ENCODE results near the gene SLC16A11.
"Not testable (repeated sequence)": the region's sequence is repeated elsewhere in the genome, so short reads cannot be mapped to it uniquely, and the experiment has no call there.

SLC16A11 gene

GRCh38 chr17:7043497-7044198 lies at the start of gene SLC16A11:
SLC16A11 (minus strand) TSS chr17:7044092; CDS start chr17:7043513, 579 bp downstream.
- no peak for DNase-seq (ENCODE audit: low spot score)

GRCh38 chr17:7091311-7092005 lies 47.6 kb upstream of the SLC16A11 start:
- DNase-seq (ENCODE audit: low spot score), result not testable (repeated sequence)

DNA sequence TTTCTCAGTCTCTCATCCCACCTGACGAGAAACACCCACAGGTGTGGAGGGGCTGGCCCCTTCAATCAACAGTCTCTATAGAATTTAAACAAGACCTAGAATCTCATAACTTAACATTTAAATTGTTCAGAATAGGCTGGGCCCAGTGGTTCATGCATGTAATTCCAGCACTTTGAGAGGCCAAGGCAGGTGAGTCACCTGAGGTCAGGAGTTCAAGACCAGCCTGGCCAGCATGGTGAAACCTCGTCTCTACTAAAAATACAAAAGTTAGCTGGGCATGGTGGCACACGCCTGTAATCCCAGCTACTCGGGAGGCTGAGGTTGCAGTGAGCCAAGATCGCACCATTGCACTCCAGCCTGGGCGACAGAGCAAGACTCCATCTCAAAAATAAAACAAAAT lies 45.7 kb upstream of the SLC16A11 start:
- DNase-seq (ENCODE audit: low spot score), result not testable (repeated sequence)

GRCh38 chr17:7088442-7088841 lies 44.5 kb upstream of the SLC16A11 start:
- DNase-seq (ENCODE audit: low spot score), result not testable (repeated sequence)

DNA sequence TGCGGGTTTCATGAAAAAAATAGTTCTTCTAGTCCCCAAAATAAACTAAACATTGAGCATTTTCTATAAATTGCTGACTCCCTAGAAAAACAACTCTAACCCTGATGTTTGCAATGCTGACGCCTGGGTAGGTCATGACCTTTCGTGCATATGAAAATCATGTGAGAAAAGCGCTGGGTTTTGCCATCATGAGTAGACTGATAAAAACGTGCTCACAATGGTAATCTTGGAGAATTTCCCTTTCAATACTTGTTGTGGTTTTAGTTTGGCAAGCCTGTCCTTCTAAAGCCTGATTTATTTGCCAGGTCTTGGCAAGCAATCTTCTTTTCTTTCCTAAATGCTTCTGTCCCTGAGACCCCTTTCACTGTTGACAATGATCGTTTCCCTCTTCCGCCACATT lies 40.2 kb upstream of the SLC16A11 start:
- DNase-seq (ENCODE audit: low spot score), result no peak

DNA sequence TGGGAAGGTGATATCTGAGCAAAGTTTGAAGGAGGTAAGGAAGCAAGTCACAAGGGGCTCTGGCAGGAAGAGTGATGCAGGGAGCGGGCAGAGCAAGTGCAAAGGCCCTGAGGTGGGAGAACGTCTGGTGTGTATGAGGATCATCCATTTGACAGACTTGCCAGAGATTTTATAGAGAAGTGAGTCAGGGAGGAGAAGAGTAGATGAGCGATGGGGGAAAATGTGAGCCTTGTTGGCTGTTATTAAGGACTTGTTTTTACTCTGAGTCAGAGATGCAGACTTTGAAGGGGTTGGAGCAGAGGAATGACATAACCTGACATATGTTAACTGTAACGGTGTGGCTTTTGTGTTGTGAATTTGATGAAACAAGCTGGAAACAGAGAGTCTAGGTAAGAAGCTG lies 39.7 kb upstream of the SLC16A11 start:
- DNase-seq (ENCODE audit: low spot score), result no peak

DNA sequence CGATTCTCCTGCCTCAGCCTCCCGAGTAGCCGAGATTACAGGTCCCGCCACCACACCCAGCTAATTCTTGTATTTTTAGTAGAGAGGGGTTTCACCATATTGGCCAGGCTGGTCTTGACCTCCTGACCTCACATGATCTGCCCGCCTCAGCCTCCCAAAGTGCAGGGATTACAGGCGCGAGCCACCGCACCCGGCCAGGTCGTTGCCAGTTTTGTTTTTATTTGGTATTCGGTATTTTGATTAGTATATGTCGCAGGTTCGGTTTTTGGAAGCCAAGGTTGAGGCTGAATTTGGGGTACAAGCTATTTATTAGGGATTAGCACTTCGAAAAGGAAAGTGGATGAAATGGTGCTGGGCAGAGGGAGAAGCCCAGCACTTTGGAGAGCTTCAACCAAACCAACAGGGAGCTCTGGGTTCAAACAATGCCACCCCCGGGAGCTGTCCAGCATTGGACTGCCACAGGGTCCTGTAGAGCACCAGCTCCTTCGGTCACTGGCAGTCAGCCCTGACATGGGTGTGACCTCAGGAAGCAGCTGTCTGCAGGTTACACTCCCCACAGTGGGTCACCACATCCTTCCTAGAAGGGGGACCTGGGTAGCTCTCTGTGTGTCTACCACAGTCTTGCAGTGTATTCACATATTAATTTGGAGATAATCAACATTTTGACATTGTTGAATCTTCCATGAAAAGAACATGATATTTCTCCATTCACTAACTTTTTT lies 37.6 kb upstream of the SLC16A11 start:
- peak; percentile 36 for DNase-seq (ENCODE audit: low spot score)

DNA sequence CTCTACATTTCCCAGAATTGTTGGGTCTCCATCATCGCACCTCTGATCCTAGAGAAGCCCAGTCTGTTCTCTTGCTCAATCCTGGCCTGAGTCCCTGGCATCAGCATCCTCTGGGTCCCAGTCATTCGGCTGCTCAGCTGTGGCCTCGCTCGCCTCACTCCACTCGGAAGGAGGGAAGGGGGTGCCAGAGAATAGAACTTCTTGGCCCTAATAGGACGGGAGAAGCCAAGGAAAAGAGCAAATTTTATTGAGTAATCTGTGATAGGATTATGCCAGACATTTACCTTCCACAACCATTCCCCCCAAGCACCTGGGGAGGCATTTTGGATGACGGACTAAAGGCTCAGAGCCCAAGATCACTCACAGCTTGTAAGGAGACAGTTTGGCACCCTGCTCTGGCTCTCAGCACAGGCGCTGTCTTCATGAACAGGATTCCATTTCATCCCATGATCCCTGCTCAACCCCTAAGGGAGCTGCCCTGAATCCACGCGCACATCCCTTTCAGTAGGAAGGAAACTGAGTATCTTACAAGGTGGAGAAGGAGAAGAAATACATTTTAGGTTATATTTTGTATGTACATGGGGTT lies 36.7 kb upstream of the SLC16A11 start:
- DNase-seq (ENCODE audit: low spot score), result no peak

- no peak for DNase-seq (ENCODE audit: low spot score)
These were observed 35.9 kb upstream of the SLC16A11 start, which contains the start of gene CLEC10A for GRCh38 chr17:7079581-7080455. CLEC10A (minus strand) TSS chr17:7080251; CDS start chr17:7078812, 1,439 bp downstream.

DNA sequence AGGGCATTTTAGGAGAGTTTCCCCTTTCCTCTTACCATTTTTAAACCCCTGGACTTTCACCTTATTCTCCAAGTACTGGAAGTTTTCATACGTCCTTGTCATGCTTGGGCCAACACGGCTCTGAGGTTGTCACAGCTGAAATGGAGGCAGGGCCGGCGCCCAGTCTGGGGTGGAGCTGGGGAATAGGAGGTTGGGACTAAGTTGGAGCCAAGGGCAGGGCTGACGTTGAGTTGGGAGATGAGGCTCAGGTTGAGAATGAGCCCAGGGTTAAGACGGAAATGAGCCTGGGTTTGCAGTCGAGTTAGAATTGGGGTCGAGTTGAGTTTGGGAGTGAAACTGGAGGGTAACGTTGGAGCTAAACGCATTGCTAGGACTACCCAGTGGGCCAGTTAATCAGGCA lies 34.8 kb upstream of the SLC16A11 start:
- DNase-seq (ENCODE audit: low spot score), result no peak

GRCh38 chr17:7077911-7078546 lies 34.1 kb upstream of the SLC16A11 start:
- no peak for DNase-seq (ENCODE audit: low spot score)

- DNase-seq (ENCODE audit: low spot score), result no peak
These were observed 31.0 kb upstream of the SLC16A11 start for GRCh38 chr17:7074931-7075330.

DNA sequence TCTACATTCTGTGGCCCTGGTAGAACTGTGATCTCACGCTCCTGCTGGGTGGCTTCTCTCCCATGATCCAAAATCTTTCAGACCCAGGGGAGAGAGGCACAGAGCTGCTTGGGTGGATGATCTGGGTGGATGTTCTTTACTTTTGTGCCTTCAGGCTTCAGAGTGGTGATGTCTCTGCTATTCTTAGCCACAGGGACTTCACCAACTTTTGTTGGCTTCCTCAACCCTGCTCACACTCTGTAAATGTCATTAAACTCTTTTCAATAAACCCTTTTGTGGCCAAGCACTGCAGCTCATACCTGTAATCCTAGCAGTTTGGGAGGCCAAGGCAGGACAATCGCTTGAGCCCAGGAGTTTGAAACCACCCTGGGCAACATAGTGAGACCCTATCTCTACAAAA lies 28.5 kb upstream of the SLC16A11 start:
- no peak for DNase-seq (ENCODE audit: low spot score)

DNA sequence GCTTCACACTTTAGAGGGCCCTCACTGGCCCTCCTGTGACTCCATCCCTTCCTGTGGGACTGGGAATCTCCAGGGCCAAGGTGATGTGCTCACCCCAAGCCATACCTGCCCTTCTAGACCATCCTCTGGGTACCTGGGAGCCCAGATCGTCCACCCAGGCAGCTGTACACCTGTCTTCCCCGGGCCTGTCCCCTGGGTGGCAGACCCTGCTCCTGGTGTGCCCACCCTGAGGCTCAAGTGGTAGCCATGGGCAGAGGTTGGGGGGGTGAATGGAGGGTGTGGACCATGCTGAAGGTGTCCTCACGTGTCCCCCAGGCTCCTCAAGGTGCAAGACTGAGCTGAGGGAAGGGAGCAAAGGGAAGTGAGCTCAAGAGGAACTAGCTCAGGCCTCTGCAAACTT lies 26.8 kb upstream of the SLC16A11 start:
- no peak for DNase-seq (ENCODE audit: low spot score)

GRCh38 chr17:7068268-7068667 lies 24.4 kb upstream of the SLC16A11 start:
- DNase-seq (ENCODE audit: low spot score), result no peak

GRCh38 chr17:7067198-7067597 lies 23.3 kb upstream of the SLC16A11 start:
- DNase-seq (ENCODE audit: low spot score), result no peak

- no peak for DNase-seq (ENCODE audit: low spot score)
These were observed 20.4 kb upstream of the SLC16A11 start for GRCh38 chr17:7064261-7064660.

DNA sequence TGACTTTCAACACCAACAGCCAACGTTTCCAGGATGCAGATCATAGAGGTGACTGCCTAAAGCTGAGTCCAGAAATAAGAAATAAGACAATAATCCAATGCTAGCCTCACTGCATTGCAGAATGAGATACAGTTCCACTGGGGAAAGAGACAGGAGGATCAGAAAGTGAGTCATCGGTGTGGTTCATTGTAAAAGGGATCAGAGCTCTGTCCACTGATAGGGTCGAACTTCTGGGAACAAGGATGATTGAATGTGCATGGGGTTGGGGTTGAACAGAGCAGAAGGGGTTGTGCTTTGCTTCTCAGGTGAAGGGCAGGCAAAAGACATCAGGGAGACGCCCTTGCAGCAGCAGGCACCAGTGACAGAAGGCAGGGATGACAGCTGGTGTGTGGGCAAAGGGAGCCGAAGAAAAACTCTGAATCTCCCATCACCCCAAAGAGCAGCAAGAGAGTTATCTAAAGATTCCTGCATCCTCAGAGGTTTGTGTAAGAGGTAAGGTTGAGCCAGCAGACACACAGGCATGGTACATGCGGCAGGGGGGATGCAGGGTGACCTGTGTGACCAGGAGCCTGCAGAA lies 19.7 kb upstream of the SLC16A11 start:
- DNase-seq (ENCODE audit: low spot score), result no peak

GRCh38 chr17:7060165-7060891 lies 16.4 kb upstream of the SLC16A11 start:
- DNase-seq (ENCODE audit: low spot score), result no peak
